Heart left ventricle (tissue), 13 donors: Measurements from ENCODE around the gene MAD2L1.

Experiments used
- POLR2A ChIP-seq, 2 donors: fragments of 450-650 bp; IDR thresholded peaks; one replicate each; pipeline ENCODE4 v1.6.1; 2017; ENCODE audit warnings: antibody characterized with exemption in 2 of 2, mild to moderate bottlenecking in 2 of 2, moderate library complexity in 2 of 2
- TF ChIP-seq, protein P1 (sequence below), 12 donors: fragments of 200-600 bp; sonication (generic) in 4 of 12; IDR thresholded peaks; one replicate each; pipeline versions ENCODE4 v1.5.0 to v1.8.0; 2018 to 2022; ENCODE audit warnings: antibody characterized with exemption in 12 of 12, mild to moderate bottlenecking in 5 of 12
- donor health status: ischemic (EF 13 %, LVEDD 7.1; RV severe dilation, severe dysfunction).
- donor health status: DM: no; HTN: yes; CAD: no.
- donor health status: DM: no; HTN: no; CAD: no.
- donor health status: ischemic (EF 25% LVEDD 6.9; RV normal size, moderate dysfunction).
- donor health status: ischemic (EF 25% LVEDD 5.7; RV mildly dilated, moderate dysfunction).
- donor health status: ischemic (EF 35%, LVEDD 5.7; RV mildly dilated, moderate dysfunction).
- donor health status: nonischemic (EF 11% LVEDD 7.7; RV severe dilation, severe dysfunction).
- donor health status: DM: yes; HTN: yes; CAD: no.
- donor health status: PGD.
- donor health status: ischemic (EF 29% LVEDD 5.4; RV normal size, mild dysfunction).
- donor health status: nonischemic (EF 23%, LVEDD 6.1; RV moderate dilation, normal function).

- TF ChIP-seq, protein P1, sequence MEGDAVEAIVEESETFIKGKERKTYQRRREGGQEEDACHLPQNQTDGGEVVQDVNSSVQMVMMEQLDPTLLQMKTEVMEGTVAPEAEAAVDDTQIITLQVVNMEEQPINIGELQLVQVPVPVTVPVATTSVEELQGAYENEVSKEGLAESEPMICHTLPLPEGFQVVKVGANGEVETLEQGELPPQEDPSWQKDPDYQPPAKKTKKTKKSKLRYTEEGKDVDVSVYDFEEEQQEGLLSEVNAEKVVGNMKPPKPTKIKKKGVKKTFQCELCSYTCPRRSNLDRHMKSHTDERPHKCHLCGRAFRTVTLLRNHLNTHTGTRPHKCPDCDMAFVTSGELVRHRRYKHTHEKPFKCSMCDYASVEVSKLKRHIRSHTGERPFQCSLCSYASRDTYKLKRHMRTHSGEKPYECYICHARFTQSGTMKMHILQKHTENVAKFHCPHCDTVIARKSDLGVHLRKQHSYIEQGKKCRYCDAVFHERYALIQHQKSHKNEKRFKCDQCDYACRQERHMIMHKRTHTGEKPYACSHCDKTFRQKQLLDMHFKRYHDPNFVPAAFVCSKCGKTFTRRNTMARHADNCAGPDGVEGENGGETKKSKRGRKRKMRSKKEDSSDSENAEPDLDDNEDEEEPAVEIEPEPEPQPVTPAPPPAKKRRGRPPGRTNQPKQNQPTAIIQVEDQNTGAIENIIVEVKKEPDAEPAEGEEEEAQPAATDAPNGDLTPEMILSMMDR (IDR thresholded peaks at IDR 0.05): no peak
- TF ChIP-seq POLR2A (IDR thresholded peaks at IDR 0.05): no peak
Observed at GRCh38 chr4:120083152-120083551, 16.5 kb upstream of the MAD2L1 start.
